HG03159 (cell line): ENCODE results near the gene PPP1R9A.

Source experiments
- ATAC-seq: cut with Tn5 transposase; IDR thresholded peaks from one replicate; pipeline ENCODE4 v1.9.1; 2021; ENCODE audit warnings: mild to moderate bottlenecking, moderate library complexity; ENCODE audit not compliant: unreplicated experiment

The PPP1R9A gene

DNA sequence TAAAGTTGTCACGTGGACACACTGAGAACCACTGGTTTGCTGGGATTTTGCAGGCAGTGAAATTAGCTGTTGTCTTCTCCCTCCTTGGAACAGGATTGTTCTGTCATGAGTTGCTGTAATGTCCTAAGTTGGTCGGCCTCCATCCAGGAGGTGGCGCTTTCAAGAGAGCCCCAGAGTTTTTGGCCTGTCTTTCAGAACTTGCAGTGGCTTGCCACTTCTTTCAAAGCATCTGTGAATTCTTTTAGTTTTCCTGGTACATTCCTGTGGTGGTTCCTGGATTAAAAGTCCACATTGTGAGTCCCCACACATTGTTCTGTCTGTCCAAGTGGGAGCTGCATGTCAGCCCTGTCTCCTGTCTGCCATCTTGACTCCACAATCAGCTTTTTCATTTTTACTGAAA lies 283.1 kb downstream of the PPP1R9A start:
- no peak for ATAC-seq

DNA sequence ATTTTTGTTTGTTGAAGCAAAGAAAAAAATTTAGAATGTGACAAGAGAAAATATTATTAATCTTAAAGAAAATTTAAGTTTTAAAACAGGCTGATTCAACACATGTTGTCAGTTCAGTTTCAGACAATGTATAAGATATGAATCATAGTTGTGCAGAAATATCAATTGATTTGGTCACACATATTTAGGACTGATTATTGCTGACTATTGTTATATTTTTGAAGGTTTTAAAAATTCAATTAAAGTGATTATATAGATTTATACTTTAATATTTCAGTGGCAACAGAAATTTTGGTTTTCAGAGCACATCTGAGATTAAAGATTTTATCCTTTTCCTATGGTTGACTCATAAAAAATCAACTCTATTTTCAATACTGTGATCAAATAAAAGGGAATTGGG lies 284.4 kb downstream of the PPP1R9A start:
- ATAC-seq: no peak

DNA sequence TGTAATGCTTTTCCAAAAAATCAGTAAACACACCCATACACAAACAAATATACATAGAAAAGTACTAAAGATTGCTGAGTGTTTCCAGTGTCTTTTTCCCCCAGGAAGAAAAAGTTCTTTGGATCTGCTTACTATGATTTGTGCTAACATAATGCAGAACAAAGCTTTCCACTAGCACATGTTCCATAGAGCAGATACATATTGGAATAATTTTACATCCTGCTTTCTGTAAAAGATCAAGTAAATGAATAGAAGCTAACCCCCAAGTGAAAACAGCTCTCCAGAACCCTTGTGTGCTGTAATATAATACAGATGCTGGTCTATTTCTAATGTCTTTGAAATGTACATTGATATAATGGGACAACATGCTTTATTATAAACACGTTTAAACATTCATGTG lies 291.5 kb downstream of the PPP1R9A start:
- ATAC-seq: no peak

DNA sequence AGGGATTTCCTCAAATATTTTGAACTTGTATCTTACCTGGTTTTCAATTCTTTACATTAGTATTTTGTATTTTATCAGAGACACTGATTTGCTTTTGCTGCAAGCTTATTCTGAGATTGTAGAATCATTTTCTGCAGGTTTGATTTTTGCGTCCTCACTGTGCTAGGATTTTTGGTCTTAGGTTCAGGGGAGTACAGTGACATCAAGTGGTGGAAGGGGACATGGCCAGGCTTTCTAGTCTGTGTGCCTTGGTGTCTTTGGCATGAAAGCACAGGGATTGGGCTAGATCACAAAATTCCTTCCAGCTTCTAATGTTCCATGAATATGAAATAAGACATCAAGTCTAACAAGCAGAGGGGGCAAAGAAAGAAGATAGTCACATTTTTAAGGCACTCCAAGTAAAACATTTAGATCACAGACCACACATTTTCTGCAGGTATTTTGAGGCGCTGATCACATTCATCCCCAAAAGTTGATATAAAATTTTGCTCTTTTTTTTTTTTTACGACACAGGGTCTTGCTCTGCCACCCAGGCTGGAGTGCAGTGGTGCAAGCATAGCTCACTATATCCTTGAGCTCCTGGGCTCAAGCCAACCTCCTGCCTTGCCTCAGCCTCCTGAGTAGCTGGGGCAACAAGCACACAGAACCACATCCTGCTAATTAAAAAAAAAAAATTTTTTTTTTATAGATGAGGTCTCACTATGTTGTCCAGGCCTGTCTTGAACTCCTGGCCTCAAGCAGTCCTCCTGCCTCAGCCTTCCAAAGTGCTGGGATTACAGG lies 292.6 kb downstream of the PPP1R9A start:
- ATAC-seq: no peak

DNA sequence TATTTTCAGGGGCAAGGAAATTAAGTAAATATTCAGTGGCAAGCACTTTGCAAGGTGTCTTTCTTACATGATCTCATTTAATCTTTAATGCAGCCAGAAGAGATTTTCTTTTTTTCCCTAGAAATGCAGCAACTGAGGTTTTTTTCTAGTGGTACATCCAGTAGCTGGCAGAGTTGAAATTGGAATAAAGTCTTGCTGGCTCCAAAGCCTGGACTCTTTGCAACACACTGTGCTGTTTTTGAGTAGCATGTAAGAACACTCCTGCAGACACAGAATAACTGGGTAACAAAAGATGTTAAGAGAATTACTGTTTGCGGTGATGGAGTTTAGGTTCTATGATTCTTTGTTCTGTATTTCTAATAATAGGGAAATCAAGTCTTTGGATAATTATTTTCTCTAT lies 293.3 kb downstream of the PPP1R9A start:
- ATAC-seq: no peak

DNA sequence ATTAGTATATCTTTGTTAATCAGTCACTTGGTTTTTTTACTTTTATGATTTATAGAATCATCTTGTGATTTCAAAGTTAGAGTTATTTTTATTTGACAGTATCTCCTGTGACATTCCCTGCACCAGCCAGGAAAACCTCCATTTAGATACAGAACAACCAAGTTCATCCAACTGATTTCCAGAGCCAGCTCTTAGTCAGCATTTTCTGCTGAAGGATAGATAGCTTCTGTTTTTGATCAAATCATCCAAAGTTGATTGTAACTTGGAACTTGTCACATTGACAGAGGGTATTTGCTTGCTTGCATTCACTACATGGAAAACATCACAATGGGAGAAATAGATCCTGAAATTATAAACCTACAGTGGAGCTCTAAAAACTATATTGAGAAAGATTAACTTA lies 294.3 kb downstream of the PPP1R9A start:
- no peak for ATAC-seq

DNA sequence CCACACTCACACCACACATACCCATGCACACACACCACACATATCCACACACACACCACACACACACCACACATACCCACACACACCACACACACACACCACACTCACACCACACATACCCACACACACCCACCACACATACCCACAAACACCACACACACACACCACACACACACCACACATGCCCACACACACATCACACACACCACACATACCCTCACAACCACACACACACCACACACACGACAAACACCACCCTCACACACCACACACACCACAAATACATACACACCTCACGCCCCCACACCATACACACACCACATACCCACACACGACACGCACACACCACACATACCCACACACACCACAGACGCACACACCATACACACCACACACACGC lies 297.2 kb downstream of the PPP1R9A start:
- ATAC-seq: no peak

DNA sequence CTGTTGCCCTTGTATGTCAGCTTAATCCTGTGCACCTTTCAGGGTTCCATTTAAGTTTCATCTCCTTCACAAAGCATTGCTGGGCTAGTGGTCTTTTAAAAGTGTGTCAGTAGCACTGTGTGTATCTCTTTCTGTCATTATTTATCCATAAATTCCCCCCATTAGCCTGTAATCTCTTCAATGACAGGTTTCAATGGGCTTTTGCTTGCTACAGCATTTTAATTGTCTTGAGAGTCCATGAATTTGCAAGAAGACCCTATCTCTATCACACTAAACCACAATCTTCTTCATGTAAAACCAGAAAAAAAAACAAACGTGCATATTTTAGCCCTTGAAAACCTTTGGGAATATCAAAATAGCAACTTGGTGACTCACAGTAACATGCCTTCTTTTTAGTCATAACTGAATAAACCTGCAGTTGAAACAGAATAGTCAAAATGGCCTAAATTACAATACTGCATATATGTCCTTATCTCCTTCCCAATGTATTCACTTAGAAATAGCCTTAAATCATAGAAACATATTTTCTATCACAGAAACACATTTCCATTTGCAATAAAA lies 298.4 kb downstream of the PPP1R9A start:
- ATAC-seq: no peak

DNA sequence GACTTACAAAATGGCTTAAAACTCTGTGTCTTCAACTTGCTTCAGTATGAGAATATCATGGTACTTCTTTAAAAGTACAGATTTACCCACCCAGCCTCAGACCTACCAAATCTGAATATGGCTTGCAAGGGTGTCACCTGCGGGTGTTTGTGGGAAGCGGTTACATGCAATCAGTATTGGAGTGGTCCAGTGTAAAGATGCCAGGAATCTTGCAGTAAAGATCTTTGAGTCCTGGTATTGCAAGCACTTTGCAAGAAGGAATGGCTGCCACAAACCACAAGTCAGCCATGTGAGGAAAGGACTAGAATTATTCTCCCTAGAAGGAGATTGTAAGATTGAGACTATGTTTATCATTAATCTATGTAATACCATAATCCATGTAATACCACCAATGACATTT lies 301.9 kb downstream of the PPP1R9A start:
- no peak for ATAC-seq

DNA sequence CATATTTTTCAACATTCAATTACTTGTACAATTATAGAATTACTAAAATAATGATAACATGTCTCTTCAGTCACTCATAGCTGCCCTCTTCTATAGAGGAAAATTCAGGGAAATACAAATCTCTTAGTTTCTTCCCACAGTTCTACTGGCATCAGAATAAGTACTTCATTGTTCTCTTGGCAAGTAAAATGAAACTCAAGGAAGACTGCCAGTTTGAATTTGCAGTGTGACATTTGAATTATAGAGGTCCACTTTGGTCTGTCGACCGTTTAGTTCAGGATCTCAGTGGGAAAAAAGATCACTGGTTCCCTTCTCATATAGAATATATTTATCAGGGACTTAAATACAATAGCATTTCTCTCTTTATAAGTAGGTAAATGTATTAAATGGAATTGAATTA lies 302.4 kb downstream of the PPP1R9A start:
- ATAC-seq: no peak

DNA sequence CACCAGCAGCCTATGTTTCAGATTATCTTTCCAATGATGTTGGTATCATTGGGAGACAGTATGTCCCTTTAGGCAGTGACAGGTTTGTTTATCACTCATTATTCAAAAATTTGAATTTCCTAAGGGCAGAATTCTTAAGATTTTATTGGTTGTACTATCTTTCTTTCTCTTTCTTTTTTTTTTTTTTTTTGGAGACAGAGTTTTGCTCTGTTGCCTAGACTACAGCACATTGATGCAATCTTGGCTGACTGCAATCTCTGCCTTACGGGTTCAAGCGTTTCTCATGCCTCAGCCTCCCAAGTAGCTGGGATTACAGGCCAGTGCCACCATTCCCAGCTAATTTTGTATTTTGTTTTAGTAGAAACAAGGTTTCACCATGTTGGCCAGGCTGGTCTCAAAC lies 305.8 kb downstream of the PPP1R9A start:
- no peak for ATAC-seq

DNA sequence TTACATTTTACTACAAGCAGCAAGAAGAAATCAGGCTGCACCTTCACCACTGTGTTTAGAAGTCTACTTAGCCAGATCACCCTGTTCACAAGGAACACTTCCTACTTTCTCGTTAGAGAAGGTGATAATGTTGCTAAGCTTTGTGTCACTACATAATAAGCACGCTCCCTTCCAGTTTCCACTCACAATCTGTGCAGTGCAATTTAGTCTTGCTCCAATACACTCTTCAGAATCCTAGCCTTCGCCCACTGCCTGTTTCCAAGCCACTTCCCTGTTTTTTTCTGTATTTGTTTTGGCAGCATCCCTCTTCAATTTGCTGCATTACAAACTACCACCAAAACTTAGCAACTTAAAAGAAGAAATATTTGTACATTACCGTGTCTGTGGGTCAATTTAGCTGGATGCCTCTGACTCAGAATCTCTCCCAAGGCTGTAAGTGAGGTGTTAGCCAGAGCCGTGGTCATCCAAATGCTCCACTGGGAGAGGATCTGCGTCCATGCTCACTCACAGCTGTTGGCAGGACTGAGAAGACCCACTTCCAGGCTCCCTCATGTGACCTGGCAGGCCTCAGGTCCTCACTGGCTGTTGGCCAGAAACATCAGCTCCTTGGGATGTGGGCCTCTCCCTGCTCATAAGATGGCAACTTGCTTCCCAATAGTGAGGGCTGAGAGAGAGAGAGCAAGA lies 306.6 kb downstream of the PPP1R9A start:
- ATAC-seq: no peak

DNA sequence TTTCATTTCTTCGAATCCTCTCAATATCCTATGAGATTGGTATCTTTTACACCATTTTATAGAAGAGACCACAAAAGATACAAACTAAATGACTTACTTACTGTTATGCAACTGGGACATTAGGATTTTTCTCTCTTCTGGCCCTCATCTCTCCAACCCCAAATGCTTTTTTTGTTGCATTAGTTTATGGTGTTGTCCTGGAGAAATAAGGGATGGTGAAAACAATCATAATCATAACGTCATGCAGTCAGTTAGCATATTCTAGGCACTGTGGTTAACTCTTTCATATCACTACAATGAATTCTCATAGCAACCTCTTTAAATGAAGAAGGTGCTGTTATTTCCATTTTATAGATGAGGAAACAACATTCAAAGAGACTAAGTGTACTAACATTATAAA lies 312.3 kb downstream of the PPP1R9A start:
- ATAC-seq: no peak

DNA sequence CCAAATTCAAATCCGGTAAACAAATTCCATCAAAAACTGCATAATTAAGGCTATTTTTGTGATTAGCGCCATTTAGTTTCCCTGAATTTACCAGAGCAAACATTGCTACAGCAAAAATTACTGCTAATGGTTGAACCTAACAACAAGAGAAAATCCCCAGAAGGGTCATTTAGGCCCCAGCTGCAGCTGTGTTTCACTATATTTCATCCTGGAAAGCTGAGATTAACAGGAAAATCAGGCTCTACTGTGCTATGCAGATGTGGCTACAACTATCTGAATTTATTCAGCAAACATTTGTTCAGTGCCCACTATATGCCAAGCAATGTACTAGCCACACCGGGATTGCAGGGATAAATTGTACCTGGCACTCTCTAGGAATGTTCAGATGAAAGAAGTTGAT lies 312.9 kb downstream of the PPP1R9A start:
- no peak for ATAC-seq

DNA sequence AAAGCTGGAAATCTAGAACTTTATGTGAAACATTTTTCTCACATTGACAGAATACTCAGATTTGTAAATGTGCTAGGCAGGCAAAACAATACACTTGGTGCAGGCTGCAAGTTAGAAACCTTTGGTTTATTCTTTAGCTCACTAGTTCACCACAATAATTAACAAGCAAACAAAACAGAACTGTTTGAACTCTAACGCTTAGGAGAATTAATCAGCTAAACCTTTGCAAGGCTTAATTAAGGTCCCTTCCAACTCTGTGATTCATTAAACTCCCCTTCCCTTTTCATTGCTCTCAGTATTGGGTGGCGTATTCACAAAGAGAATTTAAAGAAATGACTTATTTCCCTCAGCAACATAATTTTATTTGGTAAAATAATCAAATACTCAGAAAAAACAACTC lies 317.9 kb downstream of the PPP1R9A start:
- ATAC-seq: no peak

DNA sequence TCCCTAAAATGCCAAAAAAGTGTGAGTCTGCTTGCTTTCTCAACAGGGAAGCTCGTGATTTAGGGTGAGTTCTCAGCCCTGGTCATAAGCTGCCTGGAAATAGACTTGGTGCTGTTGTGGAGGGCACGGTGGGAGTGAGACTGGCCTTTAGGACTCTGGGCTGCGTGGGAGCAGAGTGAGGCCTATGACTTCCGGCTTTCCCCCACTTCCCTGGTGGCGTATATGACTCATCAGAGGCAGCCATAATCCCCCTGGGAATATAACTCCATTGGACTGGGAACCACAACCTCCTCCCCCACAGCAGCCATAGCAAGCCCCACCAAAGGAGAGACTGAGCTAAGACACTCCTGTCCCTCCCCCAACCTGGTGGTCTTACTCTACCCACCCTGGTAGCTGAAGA lies 321.9 kb downstream of the PPP1R9A start:
- ATAC-seq: no peak

DNA sequence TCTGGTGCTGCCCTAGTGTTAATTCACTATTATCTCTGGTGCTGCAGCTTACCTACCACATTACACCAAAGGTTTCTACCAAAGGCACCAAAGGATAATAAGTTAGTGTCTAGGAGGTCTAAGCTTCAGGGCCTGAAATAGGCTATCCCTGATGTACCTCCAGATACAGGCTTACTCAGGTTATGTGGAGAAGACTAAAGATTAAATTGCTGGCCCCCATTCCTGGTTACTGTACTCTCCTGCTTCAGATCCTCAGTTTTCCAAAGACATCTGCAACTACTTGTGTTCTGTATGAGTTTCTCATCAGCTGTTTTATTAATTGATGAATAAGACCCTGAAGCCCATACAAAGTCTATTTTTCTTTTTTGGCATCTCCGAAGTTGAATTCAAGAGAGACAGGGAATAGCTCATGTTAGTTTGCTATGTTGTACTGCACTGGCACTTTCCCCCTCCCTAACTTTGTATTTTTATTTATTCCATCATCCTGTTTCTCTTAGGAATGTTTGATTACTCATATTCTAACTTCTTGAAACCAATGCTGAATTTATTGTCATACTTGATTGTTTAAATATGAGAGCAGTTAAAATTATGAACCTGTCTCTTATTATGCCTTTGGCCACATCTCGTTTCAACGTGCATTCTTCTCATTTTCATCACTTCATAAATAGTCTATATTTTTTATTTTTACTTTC lies 331.0 kb downstream of the PPP1R9A start:
- no peak for ATAC-seq

DNA sequence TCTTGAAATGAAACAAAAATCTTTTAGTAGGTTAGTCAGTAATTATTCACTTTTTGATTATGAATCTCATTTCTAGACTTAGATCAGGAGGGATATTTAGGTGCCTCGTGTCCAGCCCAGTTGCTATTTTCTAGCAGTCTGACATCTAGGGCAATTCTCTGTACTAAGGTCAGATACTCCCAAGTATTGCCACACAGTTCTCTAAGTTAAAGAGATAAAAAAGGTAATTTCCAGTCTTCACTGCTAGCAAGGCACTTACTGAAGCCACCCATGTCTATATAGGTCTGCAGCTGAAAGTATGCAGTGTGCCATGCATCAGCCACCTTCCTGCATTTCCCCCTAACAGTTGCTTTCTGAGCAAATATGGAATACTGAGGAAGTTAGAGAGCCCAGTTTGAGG lies 333.5 kb downstream of the PPP1R9A start:
- no peak for ATAC-seq

DNA sequence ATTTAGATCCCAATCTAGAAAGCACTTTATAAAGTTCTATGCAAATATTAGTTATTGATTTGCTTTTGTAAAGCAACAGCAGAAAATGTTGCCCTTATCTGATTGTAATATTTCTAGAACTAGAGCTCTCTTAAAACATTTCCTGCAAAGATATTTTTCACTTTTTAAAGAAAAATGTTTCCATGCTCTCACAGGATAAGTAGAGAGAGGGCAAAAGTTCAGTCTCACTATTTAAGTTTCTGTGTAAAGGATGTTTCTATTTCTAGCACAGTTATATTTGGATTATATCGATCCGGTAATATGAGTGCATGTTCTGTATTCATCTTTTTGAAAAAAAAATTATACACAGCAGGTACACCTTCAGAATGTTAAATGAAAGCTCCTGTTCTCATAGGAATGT lies 334.9 kb downstream of the PPP1R9A start:
- no peak for ATAC-seq

DNA sequence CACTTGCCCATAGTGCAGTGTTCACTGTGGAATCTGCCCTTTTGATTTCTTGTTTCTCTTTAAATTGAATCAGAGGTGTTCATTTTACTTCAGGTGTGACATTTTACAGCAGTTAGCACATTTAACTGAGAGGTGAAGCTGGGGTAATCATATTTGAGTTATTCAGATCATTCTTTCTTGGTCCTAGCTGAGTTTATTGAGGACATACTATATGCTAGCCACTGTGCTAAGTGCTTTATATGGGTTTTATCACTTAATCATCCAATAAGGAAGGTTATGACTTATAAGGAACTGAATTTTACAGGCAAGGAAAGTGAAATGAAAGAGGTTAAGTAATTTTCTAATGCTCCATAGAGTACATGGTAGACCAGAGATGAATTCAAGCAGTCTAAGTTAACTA lies 337.2 kb downstream of the PPP1R9A start:
- ATAC-seq: no peak

DNA sequence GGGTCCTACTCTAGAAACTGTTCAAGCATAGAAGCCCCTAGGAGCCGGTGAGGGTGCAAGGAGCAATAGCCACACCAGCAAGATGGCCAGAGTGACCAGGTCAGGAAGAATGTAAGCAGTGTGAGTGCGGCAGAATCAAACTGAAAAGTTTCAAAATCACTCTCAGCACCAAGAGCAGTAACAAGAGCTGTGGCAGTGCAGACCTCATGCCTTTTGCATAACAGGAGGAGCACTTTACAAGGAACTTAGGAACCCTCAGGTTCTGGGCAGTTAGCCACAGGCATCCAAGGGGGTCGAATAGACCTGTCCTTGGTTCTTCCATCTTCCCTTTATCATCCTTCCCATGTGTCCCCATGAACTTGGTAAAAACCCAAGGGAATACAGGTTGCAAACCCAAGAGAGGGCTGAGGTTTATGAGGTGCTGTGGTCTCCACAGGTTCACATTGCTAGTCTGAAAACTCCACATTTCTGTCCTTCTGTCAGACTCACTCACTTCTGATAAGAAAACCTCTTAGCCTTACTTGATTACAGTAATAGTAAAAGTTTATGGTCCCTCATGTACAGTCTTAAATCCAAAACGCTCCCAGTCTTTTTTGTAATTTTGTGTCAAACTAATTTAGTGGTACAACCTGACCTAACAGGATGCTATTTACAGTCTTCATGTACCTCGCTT lies 338.6 kb downstream of the PPP1R9A start:
- ATAC-seq: no peak
